Stomach (tissue), 19 donors: ENCODE measurements around the gene IGSF1. TPM values are rescaled to one million over a fixed set of nuclear protein-coding genes. Genes with fewer than 3 reads are reported as not detected.

Experiments used
- DNase-seq, 2 donors: peaks; one replicate each; pipeline versions ENCODE4 v3.0.0 to v3.0.0-alpha.2; 2013 to 2019
- H3K27ac ChIP-seq, 5 donors: fragments of 200-600 bp in 4 of 5; sonication (generic) in 4 of 5; one replicate each; pipeline ENCODE4 v1.5.1; 2013 to 2019; ENCODE audit warnings: mild to moderate bottlenecking in 1 of 5, moderate library complexity in 1 of 5
- H3K27me3 ChIP-seq, 3 donors: fragments of 200-600 bp; sonication (generic); one replicate each; pipeline ENCODE4 v1.5.1; 2017 to 2019; ENCODE audit warnings: mixed run types in 1 of 3
- H3K36me3 ChIP-seq, 4 donors: fragments of 200-600 bp; sonication (generic); 1 replicate in 3 of 4; 2 replicates in 1 of 4; pipeline ENCODE4 v1.5.1; 2016 to 2019
- H3K4me1 ChIP-seq, 4 donors: fragments of 200-600 bp; sonication (generic); one replicate each; pipeline ENCODE4 v1.5.1; 2016 to 2019
- H3K4me3 ChIP-seq, 4 donors: fragments of 200-600 bp; sonication (generic) in 3 of 4; one replicate each; pipeline ENCODE4 v1.5.1; 2016 to 2019; ENCODE audit warnings: mild to moderate bottlenecking in 1 of 4
- H3K9me3 ChIP-seq, 4 donors: fragments of 200-600 bp; sonication (generic); one replicate each; pipeline ENCODE4 v1.5.1; 2016 to 2019
- CTCF ChIP-seq, 7 experiments: fragments of 450-650 bp in 4 of 7; fragments of 200-600 bp in 3 of 7; sonication (generic) in 3 of 7; IDR thresholded peaks; one replicate each; pipeline ENCODE4 v1.5.1; 2016 to 2019; ENCODE audit warnings: antibody characterized with exemption in 7 of 7, control low read depth in 2 of 7, mild to moderate bottlenecking in 1 of 7
- EP300 ChIP-seq: sonication (generic); formaldehyde crosslinking; IDR thresholded peaks from one replicate; pipeline ENCODE4 v1.6.1; 2017; ENCODE audit warnings: antibody characterized with exemption
- POLR2A ChIP-seq, 4 donors: fragments of 450-650 bp; IDR thresholded peaks; one replicate each; pipeline ENCODE4 v1.6.1; 2016; ENCODE audit warnings: antibody characterized with exemption in 4 of 4, control low read depth in 2 of 4, mild to moderate bottlenecking in 1 of 4, moderate library complexity in 1 of 4
- POLR2AphosphoS5 ChIP-seq, 3 donors: sonication (generic); formaldehyde crosslinking; IDR thresholded peaks; one replicate each; pipeline ENCODE4 v1.6.1; 2016; ENCODE audit warnings: antibody characterized with exemption in 3 of 3
- WGBS, 5 donors: extraction: QIAGEN DNeasy Blood & Tissue Kit in 3 of 5; methylation state at CpG; one replicate each; pipeline versions ENCODE4 v1.1.5 to v1.1.7; 2013 to 2018; 5-methylcytosine and 5-hydroxymethylcytosine counted together
- intact Hi-C: fragments of 100-400 bp; cut with DNase I; formaldehyde crosslinking; loops from one replicate; pipeline ENCODE4 v1.15.1; 2023; ENCODE audit warnings: low total_unique reads
- long read RNA-seq, 10 donors: transcript quantifications; one replicate each; lab custom pipeline, GENCODE V29; 2026
- polyA plus RNA-seq, 3 donors: library from polyadenylated mRNA; stranded (reverse); fragments of 200-250 nt; gene quantifications; one replicate each; pipeline ENCODE4 v1.2.3, GENCODE V29; 2013
- total RNA-seq, 5 donors: library from RNA; depleted of rRNA; stranded (reverse); fragments of >200 nt; gene quantifications; one replicate each; pipeline versions ENCODE4 v1.1.0 to v1.2.3, GENCODE V29; 2014 to 2016
- donor health status: healthy with polysubstance abuse.
- donor health status: Bipolar disorder and iron deficiency.
- donor health status: healthy.

Gene IGSF1
- total RNA-seq (1 to 10 TPM in 1 of 5 donors, not detected in 4; 1.7 TPM), polyA plus RNA-seq (under 1 TPM in 2 of 3 donors, not detected in 1; 0.15 to 0.38 TPM)
- long read RNA-seq, donor 1: 0 reads
- long read RNA-seq, donor 2, full-length matches to known transcripts: 1 of 1 reads
- long read RNA-seq, donor 2, partial matches to known transcripts: 0 of 1 reads
- long read RNA-seq, donor 2, other reads (novel, unspliced or antisense): 0 of 1 reads
- long read RNA-seq, donor 3: 0 reads
- long read RNA-seq, donor 4: 0 reads
- long read RNA-seq, donor 5: 0 reads
- long read RNA-seq, donor 6, partial matches to known transcripts: 0 of 2 reads
- long read RNA-seq, donor 6, other reads (novel, unspliced or antisense): 0 of 2 reads
- long read RNA-seq, donor 7, partial matches to known transcripts: 0 of 1 reads
- long read RNA-seq, donor 7, other reads (novel, unspliced or antisense): 0 of 1 reads
- long read RNA-seq, donor 8: 0 reads
- long read RNA-seq, donor 9, partial matches to known transcripts: 0 of 2 reads
- long read RNA-seq, donor 9, other reads (novel, unspliced or antisense): 0 of 2 reads
- long read RNA-seq, donor 10: 0 reads

GRCh38 chrX:131288738-131289511 is at the start of gene IGSF1:
TSS of gene IGSF1 (minus strand) at chrX:131289306. CDS start at chrX:131286674, 2,632 bp downstream.
- Histone ChIP-seq H3K27ac (no peak within 1 kb of the TSS), H3K9me3 (no peaks in the 10 kb centered on the region), H3K4me3 (peak within 1 kb of the TSS; percentile 12 to 37 (median 24)), H3K4me1 (peaks cover 0 to 10% (median 3%) of the 10 kb centered on the region in 4 donors), H3K36me3 (no peaks in the 10 kb centered on the region), H3K27me3 (peaks cover 0 to 14% (median 9%) of the 10 kb centered on the region in 3 donors)
- TF ChIP-seq POLR2A (IDR thresholded peaks at IDR 0.05): no peak
- no peak for TF ChIP-seq CTCF (IDR thresholded peaks at IDR 0.05)
- no peak for TF ChIP-seq POLR2AphosphoS5 (IDR thresholded peaks at IDR 0.05)
- no peak for TF ChIP-seq EP300
- intact Hi-C loops: no loop called here
- 2 to 41% (median 3%) methylated on average over 13 to 32 of the region's 32 CpGs for WGBS, 5 donors
- peak in 1 of 2 donors; percentile 82 for DNase-seq

GRCh38 chrX:131332331-131332730 is 43.2 kb upstream of the IGSF1 start:
- Histone ChIP-seq H3K27me3 (no peaks in the 10 kb centered on the region), H3K36me3 (no peaks in the 10 kb centered on the region), H3K9me3 (no peaks in the 10 kb centered on the region), H3K4me1 (no peaks in the 10 kb centered on the region), H3K27ac (no peak overlapping the region), H3K4me3 (no peak overlapping the region)
- DNase-seq: no peak
- 74 to 86% (median 81%) methylated on average over 3 of the region's 3 CpGs for WGBS, 5 donors
- no peak for TF ChIP-seq EP300
- no peak for TF ChIP-seq POLR2A (IDR thresholded peaks at IDR 0.05)
- TF ChIP-seq POLR2AphosphoS5 (IDR thresholded peaks at IDR 0.05): no peak
- no peak for TF ChIP-seq CTCF (IDR thresholded peaks at IDR 0.05)
- intact Hi-C loops: no loop called here

- WGBS, 5 donors: 50 to 54% (median 53%) methylated on average over 6 of the region's 6 CpGs
- Histone ChIP-seq H3K27ac (no peak overlapping the region), H3K9me3 (no peaks in the 10 kb centered on the region), H3K36me3 (no peaks in the 10 kb centered on the region), H3K4me3 (no peak overlapping the region), H3K27me3 (no peaks in the 10 kb centered on the region), H3K4me1 (no peaks in the 10 kb centered on the region)
- DNase-seq: no peak
- intact Hi-C loops: no loop called here
- TF ChIP-seq EP300: no peak
Observed at GRCh38 chrX:131331152-131331551, 42.0 kb upstream of the IGSF1 start.

- H3K4me3 ChIP-seq: no peak overlapping the region
- TF ChIP-seq EP300: no peak
- TF ChIP-seq POLR2A (IDR thresholded peaks at IDR 0.05): no peak
- H3K4me1 ChIP-seq: no peaks in the 10 kb centered on the region
- H3K27me3 ChIP-seq: no peaks in the 10 kb centered on the region
- H3K27ac ChIP-seq: no peak overlapping the region
- H3K9me3 ChIP-seq: no peaks in the 10 kb centered on the region
- intact Hi-C loops: no loop called here
- 60 to 74% (median 68%) methylated on average over 3 of the region's 3 CpGs for WGBS, 5 donors
- no peak for DNase-seq
- H3K36me3 ChIP-seq: no peaks in the 10 kb centered on the region
Observed at GRCh38 chrX:131330735-131331134, 41.6 kb upstream of the IGSF1 start.

- no peak for DNase-seq
- H3K4me1 ChIP-seq: no peaks in the 10 kb centered on the region
- TF ChIP-seq POLR2A (IDR thresholded peaks at IDR 0.05) (no peak), POLR2AphosphoS5 (IDR thresholded peaks at IDR 0.05) (no peak), EP300 (no peak), CTCF (IDR thresholded peaks at IDR 0.05) (no peak)
- H3K4me3 ChIP-seq: no peak overlapping the region
- no peaks in the 10 kb centered on the region for H3K36me3 ChIP-seq
- H3K27ac ChIP-seq: no peak overlapping the region
- no peaks in the 10 kb centered on the region for H3K9me3 ChIP-seq
- H3K27me3 ChIP-seq: no peaks in the 10 kb centered on the region
- intact Hi-C loops: no loop called here
- 45 to 69% (median 54%) methylated on average over 3 of the region's 3 CpGs for WGBS, 5 donors
Observed at GRCh38 chrX:131322651-131323050, 33.5 kb upstream of the IGSF1 start.
